ENCODE data around the gene ADCY7.

ADCY7 gene

DNA sequence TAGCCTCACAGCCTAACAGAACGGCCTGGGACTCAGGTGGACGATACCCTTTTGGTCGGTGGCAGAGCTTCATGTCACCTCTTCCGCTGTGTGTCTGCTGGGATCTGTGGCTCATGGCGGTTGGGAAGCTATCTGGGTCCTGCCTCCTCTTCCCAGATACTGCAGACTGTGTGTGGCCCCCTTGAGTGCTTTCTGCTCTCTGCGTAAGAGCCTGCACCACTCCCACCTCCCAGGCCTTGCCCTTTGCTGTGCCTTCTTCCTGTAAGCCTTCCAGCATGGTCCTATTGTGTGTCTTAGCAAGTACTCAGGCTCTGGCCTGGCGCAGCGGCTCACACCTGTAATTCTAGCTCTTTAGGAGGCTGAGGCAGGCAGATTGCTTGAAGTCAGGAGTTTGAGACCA is 17.5 kb upstream of the ADCY7 start:
- no peak overlapping the region for H3K4me3 ChIP-seq (ENCODE audit: low read length)
- TF ChIP-seq, protein P1, sequence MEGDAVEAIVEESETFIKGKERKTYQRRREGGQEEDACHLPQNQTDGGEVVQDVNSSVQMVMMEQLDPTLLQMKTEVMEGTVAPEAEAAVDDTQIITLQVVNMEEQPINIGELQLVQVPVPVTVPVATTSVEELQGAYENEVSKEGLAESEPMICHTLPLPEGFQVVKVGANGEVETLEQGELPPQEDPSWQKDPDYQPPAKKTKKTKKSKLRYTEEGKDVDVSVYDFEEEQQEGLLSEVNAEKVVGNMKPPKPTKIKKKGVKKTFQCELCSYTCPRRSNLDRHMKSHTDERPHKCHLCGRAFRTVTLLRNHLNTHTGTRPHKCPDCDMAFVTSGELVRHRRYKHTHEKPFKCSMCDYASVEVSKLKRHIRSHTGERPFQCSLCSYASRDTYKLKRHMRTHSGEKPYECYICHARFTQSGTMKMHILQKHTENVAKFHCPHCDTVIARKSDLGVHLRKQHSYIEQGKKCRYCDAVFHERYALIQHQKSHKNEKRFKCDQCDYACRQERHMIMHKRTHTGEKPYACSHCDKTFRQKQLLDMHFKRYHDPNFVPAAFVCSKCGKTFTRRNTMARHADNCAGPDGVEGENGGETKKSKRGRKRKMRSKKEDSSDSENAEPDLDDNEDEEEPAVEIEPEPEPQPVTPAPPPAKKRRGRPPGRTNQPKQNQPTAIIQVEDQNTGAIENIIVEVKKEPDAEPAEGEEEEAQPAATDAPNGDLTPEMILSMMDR (IDR thresholded peaks at IDR 0.05; ENCODE audit: insufficient read depth, low read depth, low read length, missing control alignments) = no peak
- no peak for DNase-seq (ENCODE audit: low read depth)

DNA sequence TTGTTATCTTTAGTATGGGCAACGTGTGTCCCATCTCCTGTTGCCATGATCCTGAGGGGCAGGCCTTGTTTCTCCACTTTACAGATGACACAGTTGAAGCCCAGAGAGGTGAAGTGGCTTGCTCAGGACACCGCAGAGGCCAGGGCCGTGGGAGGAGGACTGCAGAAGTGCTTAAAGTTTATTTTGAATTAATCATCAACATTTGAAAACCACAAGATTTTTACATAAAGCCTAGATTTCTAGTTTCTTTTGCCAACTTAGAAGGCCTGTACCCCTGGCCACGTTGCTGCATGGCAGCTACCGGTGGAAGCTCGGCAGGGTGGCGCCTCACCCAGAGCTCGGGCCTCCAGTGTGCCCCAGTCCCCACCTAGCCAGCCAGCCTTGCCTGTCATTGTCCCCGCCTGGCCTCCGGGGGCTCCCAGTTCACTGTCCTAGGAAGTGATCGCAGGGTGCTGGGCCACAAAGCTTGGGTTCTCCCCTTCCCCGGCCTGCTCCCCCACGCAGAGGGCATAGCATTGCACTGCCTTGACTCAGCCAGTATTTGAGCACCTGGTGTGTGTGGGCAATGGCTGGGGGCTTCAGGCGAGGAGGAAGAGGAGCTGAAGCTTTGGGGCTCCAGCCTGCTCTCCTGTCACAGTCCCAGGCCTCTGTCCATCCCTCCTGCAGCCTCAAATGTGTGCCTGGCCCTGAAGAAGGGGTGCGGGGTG is 14.8 kb upstream of the ADCY7 start:
- DNase-seq (ENCODE audit: low read depth) = peak; percentile 54
- H3K4me3 ChIP-seq (ENCODE audit: low read length) = no peak overlapping the region
- TF ChIP-seq, protein P1 (IDR thresholded peaks at IDR 0.05; ENCODE audit: insufficient read depth, low read depth, low read length, missing control alignments) = no peak

DNA sequence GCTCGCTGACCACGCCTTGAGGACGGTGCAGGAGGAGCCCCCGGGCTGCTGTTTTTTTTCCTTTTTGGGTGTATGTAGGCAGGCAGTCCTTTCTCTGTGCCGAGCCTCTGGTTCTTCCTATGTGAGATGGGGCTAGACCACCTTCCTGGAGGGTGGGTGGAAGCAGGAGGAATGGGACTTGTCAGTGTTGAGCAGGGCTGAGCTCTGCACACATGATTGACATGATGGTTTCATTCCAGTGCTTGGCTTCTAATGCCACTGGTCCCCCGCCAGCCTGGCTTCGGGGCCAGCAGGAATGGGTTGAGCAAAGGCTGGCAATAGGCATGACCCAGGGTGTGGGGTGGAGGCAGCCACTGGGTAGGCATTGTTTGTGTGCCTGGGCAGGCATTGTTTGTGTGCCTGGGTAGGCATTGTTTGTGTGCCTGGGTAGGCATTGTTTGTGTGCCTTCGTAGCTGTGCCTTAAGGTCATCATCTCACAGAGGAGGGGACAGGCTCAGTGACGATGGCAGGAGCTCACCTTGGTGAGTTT is 14.2 kb upstream of the ADCY7 start:
- no peak for DNase-seq (ENCODE audit: low read depth)
- H3K4me3 ChIP-seq (ENCODE audit: low read length) = no peak overlapping the region
- TF ChIP-seq, protein P1 (IDR thresholded peaks at IDR 0.05; ENCODE audit: insufficient read depth, low read depth, low read length, missing control alignments) = no peak

DNA sequence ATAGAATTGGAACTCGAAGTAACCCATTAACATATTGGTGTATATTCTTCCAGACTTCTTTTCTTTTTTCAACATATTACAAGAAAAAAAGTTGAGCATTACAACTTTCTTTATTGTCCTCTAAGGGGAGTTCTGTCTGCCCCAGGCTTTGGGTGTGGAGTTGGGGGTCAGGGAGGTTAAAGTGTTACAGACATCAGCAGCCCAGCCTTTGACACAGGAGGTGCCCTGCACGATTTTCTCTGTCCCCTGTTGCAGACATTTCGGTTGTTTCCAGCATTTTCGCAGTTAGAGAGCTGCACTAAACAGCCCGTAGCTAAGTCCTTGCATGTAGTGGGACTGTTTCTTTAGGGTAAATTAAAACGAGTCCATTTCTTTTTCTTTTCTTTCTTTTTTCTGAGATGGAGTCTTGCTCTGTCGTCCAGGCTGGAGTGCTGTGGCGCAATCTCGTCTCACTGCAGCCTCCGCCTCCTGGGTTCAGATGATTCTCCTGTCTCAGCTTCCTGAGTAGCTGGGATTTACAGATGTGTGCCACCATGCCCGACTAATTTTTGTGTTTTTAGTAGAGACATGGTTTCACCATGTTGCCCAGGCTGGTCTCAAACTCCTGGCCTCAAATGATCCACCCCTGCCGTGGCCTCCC is 13.4 kb upstream of the ADCY7 start:
- DNase-seq (ENCODE audit: low read depth) = no peak
- no peak overlapping the region for H3K4me3 ChIP-seq (ENCODE audit: low read length)
- TF ChIP-seq, protein P1 (IDR thresholded peaks at IDR 0.05; ENCODE audit: insufficient read depth, low read depth, low read length, missing control alignments) = no peak

DNA sequence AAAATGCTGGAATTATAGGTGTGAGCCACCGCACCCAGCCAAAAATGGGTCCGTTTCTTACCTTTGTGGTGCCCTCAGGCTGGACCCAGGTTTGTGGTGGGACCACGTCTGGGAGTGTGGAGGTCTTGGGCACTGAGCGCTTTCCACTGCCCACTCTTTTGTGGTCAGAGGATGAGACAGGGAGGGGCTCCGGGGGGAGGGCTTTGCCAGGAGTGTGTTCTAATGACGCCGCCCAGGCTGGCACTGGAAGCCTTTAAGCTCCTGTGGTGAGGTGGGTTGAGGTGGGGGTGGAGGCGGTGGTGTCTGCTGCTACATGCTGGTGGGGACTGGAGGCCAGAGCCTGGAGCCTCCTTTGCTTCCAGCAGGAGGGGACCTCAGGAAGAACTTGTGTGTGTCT is 12.8 kb upstream of the ADCY7 start:
- DNase-seq (ENCODE audit: low read depth) = no peak
- TF ChIP-seq, protein P1 (IDR thresholded peaks at IDR 0.05; ENCODE audit: insufficient read depth, low read depth, low read length, missing control alignments) = no peak
- no peak overlapping the region for H3K4me3 ChIP-seq (ENCODE audit: low read length)

DNA sequence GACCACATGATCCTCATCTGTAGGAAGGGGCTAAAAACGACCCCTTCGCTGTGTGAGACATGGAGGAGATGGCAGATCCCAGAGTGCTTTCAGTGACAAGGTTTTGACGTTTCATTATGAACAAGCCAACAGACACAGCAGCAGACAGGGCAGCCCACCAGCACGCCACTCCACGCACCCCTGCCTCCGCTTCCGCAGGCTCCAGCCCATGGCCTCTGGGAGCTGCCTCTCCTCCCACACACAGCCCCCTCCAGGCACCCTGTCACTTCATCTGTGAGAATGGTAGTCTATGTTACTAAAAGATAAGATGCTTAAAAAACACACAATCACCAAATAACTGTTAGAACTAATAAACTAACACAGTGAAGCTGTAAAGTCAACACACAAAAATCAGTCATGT is 12.3 kb upstream of the ADCY7 start:
- H3K4me3 ChIP-seq (ENCODE audit: low read length) = no peak overlapping the region
- no peak for DNase-seq (ENCODE audit: low read depth)
- TF ChIP-seq, protein P1 (IDR thresholded peaks at IDR 0.05; ENCODE audit: insufficient read depth, low read depth, low read length, missing control alignments) = no peak

Data from epithelial cell of esophagus (primary cell).